Brain microvascular endothelial cell (primary cell): ENCODE measurements around the gene DOK4.

Experiments used
- DNase-seq: peaks from one replicate; pipeline ENCODE4 v3.0.0-alpha.2; 2020
- H3K27ac ChIP-seq: fragments of 250-450 bp; sonication (Bioruptor Pico); 2 replicates; pipeline ENCODE4 v1.5.1; 2020; ENCODE audit warnings: mild to moderate bottlenecking, moderate library complexity
- H3K27me3 ChIP-seq: fragments of 250-450 bp; sonication (Bioruptor Pico); replicated peaks from 2 replicates; pipeline ENCODE4 v1.5.1; 2020; ENCODE audit warnings: mild to moderate bottlenecking
- H3K36me3 ChIP-seq: fragments of 250-450 bp; sonication (Bioruptor Pico); replicated peaks from 2 replicates; pipeline ENCODE4 v1.5.1; 2020; ENCODE audit warnings: mild to moderate bottlenecking
- H3K4me3 ChIP-seq: 2 replicates; pipeline ENCODE4 v1.5.1; 2011; ENCODE audit warnings: low read depth, mild to moderate bottlenecking, control low read depth, low read length, moderate library complexity
- in situ Hi-C: cut with HindIII; loops from 2 replicates; pipeline ENCODE4 v1.10.0; 2017; ENCODE audit warnings: low sequenced_read_pairs, low pct_ligation_motif_present
- TF ChIP-seq, protein P1 (sequence below): IDR thresholded peaks from 2 replicates; pipeline ENCODE4 v1.5.1; 2011; ENCODE audit warnings: low read depth, mild to moderate bottlenecking, moderate library complexity, low read length, control low read depth, inconsistent platforms; ENCODE audit errors: missing control alignments

Gene DOK4

DNA sequence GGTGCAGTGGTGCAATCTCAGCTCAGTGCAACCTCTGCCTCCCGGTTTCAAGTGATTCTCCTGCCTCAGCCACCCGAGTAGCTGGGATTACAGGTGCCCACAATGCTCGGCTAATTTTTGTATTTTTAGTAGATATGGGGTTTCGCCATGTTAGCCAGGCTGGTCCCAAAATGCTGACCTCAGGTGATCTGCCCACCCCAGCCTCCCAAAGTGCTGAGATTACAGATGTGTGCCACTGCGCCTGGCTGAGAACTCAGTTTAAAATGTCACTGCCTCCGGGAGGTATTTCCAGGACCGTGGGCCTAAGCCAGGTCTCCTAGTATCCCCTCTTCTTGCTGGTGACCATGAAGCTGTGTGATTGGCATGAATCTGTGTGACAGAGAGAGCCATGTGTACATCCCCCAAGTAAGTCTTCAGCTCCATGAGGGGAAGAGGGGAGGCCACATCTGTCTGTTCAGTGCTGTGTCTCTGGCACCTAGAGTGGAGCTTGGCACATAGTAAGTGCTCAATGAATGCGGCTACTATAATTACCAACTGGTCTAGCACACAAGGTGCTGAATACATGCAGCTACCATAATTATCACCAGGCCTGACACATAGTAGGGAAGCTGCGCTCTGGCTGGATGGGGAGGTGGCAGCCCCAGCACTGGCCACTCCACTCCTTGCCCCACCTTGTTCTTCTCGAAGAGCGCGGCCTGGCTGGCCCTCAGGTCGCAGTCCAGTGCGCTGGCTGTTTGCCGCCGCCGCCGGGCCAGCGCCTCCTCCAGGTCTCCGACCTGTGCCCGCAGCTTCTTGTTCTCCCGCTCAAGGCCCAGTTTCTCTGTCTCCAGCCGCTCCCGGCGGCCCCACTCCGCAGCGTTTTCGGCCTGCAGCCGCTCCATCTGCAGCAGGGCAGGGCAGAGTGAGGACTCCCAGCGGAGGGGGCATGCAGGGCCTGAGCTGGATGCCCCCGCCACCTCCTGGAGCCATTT lies 31.4 kb upstream of the DOK4 start:
- no peak overlapping the region for H3K27ac ChIP-seq
- in situ Hi-C loops, result no loop called here
- no peak for DNase-seq
- TF ChIP-seq, protein P1, sequence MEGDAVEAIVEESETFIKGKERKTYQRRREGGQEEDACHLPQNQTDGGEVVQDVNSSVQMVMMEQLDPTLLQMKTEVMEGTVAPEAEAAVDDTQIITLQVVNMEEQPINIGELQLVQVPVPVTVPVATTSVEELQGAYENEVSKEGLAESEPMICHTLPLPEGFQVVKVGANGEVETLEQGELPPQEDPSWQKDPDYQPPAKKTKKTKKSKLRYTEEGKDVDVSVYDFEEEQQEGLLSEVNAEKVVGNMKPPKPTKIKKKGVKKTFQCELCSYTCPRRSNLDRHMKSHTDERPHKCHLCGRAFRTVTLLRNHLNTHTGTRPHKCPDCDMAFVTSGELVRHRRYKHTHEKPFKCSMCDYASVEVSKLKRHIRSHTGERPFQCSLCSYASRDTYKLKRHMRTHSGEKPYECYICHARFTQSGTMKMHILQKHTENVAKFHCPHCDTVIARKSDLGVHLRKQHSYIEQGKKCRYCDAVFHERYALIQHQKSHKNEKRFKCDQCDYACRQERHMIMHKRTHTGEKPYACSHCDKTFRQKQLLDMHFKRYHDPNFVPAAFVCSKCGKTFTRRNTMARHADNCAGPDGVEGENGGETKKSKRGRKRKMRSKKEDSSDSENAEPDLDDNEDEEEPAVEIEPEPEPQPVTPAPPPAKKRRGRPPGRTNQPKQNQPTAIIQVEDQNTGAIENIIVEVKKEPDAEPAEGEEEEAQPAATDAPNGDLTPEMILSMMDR, result no peak
- H3K36me3 ChIP-seq, result peaks cover 3% of the 10 kb centered on the region
- no peaks in the 10 kb centered on the region for H3K27me3 ChIP-seq
- H3K4me3 ChIP-seq, result no peak overlapping the region

DNA sequence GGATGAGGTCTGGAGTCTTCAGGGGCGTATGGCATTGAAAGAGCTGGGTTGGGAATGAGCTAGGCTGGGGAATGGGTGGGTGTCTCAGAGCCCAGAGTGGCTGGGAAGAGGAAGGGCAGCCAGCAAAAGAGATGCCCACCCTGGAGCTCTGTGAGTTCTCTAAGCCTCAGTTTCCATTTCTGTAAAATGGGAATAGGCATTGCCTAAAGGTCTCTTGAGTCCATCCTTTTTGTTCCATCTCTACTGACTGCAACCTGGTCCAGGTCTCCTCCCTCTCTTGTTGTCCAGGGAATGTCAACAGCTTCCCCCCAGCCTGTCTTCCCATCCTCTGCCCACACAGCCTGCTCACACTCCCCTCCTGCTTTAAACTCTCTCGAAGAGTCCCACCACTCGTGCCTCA lies 30.5 kb upstream of the DOK4 start:
- no peak for DNase-seq
- in situ Hi-C loops, result no loop called here
- Histone ChIP-seq H3K36me3 (peaks cover 3% of the 10 kb centered on the region), H3K27me3 (no peaks in the 10 kb centered on the region), H3K27ac (no peak overlapping the region), H3K4me3 (no peak overlapping the region)
- TF ChIP-seq, protein P1, result no peak

GRCh38 chr16:57516176-57516725 lies 30.0 kb upstream of the DOK4 start:
- in situ Hi-C loops, result no loop called here
- TF ChIP-seq, protein P1, result no peak
- H3K36me3 ChIP-seq, result peaks cover 3% of the 10 kb centered on the region

DNA sequence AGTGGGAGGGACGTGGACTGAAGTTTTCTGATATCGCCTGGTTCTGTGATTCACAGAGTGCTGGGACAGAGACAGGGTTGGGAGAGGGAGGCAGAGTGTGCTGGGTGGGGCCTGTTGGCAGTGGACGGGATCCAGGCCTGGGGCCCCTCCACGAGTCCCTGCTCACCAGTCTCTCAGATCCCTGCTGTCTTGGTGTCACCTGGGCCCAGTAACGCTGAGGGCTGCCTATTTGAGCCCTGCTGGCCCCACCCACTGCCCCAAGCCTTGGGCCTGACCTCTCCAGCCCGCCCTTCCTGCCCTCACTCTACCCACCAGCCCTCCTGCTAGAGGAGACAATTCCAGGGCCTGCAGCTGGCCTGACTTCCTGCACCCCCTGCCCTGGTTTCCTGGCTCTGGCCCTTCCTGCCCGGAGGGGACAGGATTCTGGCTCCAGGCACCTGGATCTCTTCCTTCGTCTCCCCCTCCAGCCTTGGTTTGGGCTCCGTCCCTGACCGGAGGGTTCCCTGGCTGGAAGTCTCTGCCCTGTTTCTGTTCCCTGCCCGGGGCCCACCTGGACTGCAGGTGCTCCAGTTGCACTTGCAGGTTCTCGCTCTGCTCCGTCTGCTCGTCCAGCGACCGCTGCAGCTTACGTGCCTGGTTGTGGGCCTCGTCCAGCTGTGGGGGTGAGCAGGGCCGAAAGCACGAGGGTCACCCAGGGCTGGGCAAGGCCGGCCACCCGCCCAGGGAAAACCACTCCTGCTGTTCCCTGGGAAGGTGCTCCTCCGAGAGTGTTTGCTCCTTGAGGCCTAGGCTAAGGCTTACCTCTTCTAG lies 28.7 kb upstream of the DOK4 start:
- in situ Hi-C loops, result no loop called here
- DNase-seq, result no peak
- Histone ChIP-seq H3K27me3 (no peaks in the 10 kb centered on the region), H3K27ac (no peak overlapping the region), H3K4me3 (no peak overlapping the region), H3K36me3 (peaks cover 3% of the 10 kb centered on the region)
- TF ChIP-seq, protein P1, result no peak

More at GRCh38 chr16:57516176-57516725, 30.0 kb upstream of the DOK4 start:
- no peak overlapping the region for H3K4me3 ChIP-seq
- DNase-seq, result no peak
- no peaks in the 10 kb centered on the region for H3K27me3 ChIP-seq
- no peak overlapping the region for H3K27ac ChIP-seq

DNA sequence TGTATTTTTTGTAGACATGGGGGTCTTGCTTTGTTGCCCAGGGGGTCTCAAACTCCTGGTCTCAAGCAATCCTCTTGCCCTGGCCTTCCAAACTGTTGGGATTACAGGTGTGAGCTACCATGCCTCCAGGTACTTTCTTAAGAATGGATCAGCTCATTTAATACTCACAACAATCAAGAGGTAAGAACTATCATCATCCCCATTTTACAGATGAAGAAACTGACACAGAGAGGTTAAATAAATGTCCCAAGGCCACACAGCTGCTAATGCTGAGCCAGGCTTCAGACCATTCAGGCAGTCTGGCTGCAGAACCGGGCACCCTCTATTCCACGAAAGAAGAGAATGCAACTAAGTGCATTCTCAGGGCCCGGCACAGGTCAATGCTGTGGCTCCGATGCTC lies 28.1 kb upstream of the DOK4 start:
- Histone ChIP-seq H3K27ac (no peak overlapping the region), H3K4me3 (no peak overlapping the region), H3K27me3 (no peaks in the 10 kb centered on the region), H3K36me3 (peaks cover 3% of the 10 kb centered on the region)
- TF ChIP-seq, protein P1, result no peak
- no peak for DNase-seq
- in situ Hi-C loops, result no loop called here
